SK-N-MC (cell line): ENCODE measurements around the gene FAIM2.

Source experiments
- EZH2 ChIP-seq: fragments of 200-600 bp; sonication (generic); IDR thresholded peaks from one replicate; pipeline ENCODE4 v1.6.1; 2017; ENCODE audit warnings: antibody characterized with exemption
- POLR2AphosphoS5 ChIP-seq: IDR thresholded peaks from 2 replicates; pipeline ENCODE4 v1.6.1; 2012; ENCODE audit warnings: mild to moderate bottlenecking, low read depth, low read length, borderline replicate concordance

DNA sequence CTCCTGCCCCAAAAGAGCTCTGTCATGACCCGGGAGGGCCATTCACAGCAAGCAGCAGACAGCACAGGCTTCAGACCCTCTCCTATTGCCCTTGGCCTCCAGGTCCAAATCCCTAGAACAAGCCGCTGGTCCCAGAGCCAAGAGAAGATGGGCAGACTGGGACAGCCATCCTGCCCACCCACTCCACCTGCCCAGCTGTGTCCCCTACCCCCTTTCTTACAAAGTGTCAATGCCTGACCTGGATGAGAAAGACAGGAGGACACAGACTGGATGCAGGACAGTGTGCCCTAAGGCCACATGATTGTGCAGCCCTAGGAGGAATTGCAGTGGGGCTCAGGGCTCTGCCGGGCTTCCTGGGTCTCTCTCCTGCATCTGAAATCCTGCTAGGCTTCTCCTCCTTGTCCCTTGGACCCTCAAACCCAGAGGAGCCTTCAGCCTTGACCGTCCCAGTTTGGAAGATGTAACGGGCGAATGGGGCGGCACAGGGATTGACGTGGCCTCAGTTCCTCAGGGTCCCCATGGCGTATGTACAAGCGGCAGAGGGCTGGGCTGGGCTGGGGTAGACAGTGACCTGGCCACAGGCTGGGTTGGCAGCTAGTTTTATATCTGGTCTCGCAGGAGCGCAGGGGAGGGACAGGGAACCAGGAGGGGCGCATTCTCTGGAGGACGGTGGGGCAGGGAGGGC is 33.7 kb downstream of the FAIM2 start:
- TF ChIP-seq EZH2: no peak
- no peak for TF ChIP-seq POLR2AphosphoS5
